Mesenchymal stem cell (in vitro differentiated cells and primary cell): ENCODE measurements around the gene OGA.
A peak's percentile ranks its signal among the peaks of the same experiment; 100 is the strongest.

Experiments used
- DNase-seq: peaks from one replicate; pipeline ENCODE4 v3.0.0-alpha.2; 2013
- H2AFZ ChIP-seq: one replicate; pipeline ENCODE4 v1.6.1; 2013; ENCODE audit warnings: low read depth, mild to moderate bottlenecking, control low read depth, inconsistent platforms, low read length, moderate library complexity
- H2AK5ac ChIP-seq: 2 replicates; pipeline ENCODE4 v1.6.1; 2013; ENCODE audit warnings: low read length, moderate library complexity, mild to moderate bottlenecking, inconsistent platforms; ENCODE audit not compliant: severe bottlenecking
- H2BK120ac ChIP-seq: one replicate; pipeline ENCODE4 v1.6.1; 2013; ENCODE audit warnings: low read depth, mild to moderate bottlenecking, inconsistent platforms, low read length, moderate library complexity
- H2BK12ac ChIP-seq, 2 experiments: one replicate each; pipeline ENCODE4 v1.6.1; 2013; ENCODE audit warnings: inconsistent platforms in 2 of 2, low read length in 2 of 2, mild to moderate bottlenecking in 2 of 2, moderate library complexity in 2 of 2, control low read depth in 1 of 2
- H2BK15ac ChIP-seq: one replicate; pipeline ENCODE4 v1.6.1; 2013; ENCODE audit warnings: mild to moderate bottlenecking, low read depth, inconsistent platforms; ENCODE audit not compliant: poor library complexity, severe bottlenecking
- H2BK5ac ChIP-seq: 2 replicates; pipeline ENCODE4 v1.6.1; 2013; ENCODE audit warnings: low read depth, mild to moderate bottlenecking, low read length, control low read depth, inconsistent platforms; ENCODE audit not compliant: poor library complexity, severe bottlenecking
- H3K14ac ChIP-seq, 2 experiments: one replicate each; pipeline ENCODE4 v1.6.1; 2013; ENCODE audit warnings: inconsistent platforms in 2 of 2, low read length in 2 of 2, control low read depth in 1 of 2, mild to moderate bottlenecking in 1 of 2, moderate library complexity in 1 of 2
- H3K18ac ChIP-seq, 2 experiments: one replicate each; pipeline ENCODE4 v1.6.1; 2013; ENCODE audit warnings: inconsistent platforms in 2 of 2, low read length in 2 of 2, control low read depth in 1 of 2, low read depth in 1 of 2, mild to moderate bottlenecking in 1 of 2
- H3K23ac ChIP-seq, 2 experiments: one replicate each; pipeline ENCODE4 v1.6.1; 2013; ENCODE audit warnings: inconsistent platforms in 2 of 2, low read length in 2 of 2, mild to moderate bottlenecking in 2 of 2, moderate library complexity in 2 of 2, control low read depth in 1 of 2
- H3K27ac ChIP-seq: 2 replicates; pipeline ENCODE4 v1.5.1; 2013; ENCODE audit warnings: mild to moderate bottlenecking, moderate library complexity, low read length, control low read depth, inconsistent platforms; ENCODE audit not compliant: poor library complexity, severe bottlenecking
- H3K27me3 ChIP-seq, 2 experiments: 2 replicates each; pipeline versions ENCODE4 v1.6.1 to v1.7.0; 2013; ENCODE audit warnings: low read length in 2 of 2, mild to moderate bottlenecking in 2 of 2, moderate library complexity in 2 of 2, control low read depth in 1 of 2, inconsistent platforms in 1 of 2; ENCODE audit not compliant: control insufficient read depth in 1 of 2, insufficient read depth in 1 of 2
- H3K36me3 ChIP-seq, 2 experiments: 2 replicates each; pipeline versions ENCODE4 v1.6.1 to v1.7.0; 2013; ENCODE audit warnings: low read length in 2 of 2, control low read depth in 1 of 2, inconsistent platforms in 1 of 2, low read depth in 1 of 2, mild to moderate bottlenecking in 1 of 2; ENCODE audit not compliant: insufficient read depth in 2 of 2, control insufficient read depth in 1 of 2
- H3K4ac ChIP-seq, 2 experiments: one replicate each; pipeline ENCODE4 v1.6.1; 2013; ENCODE audit warnings: inconsistent platforms in 2 of 2, low read length in 2 of 2, mild to moderate bottlenecking in 2 of 2, moderate library complexity in 2 of 2, control low read depth in 1 of 2, low read depth in 1 of 2
- H3K4me1 ChIP-seq: 2 replicates; pipeline ENCODE4 v1.6.1; 2013; ENCODE audit warnings: low read depth, low read length, control low read depth; ENCODE audit not compliant: control insufficient read depth, insufficient read depth
- H3K4me2 ChIP-seq: 2 replicates; pipeline ENCODE4 v1.6.1; 2013; ENCODE audit warnings: low read length, mild to moderate bottlenecking, inconsistent platforms; ENCODE audit not compliant: poor library complexity, severe bottlenecking
- H3K4me3 ChIP-seq, 2 experiments: 2 replicates each; pipeline versions ENCODE4 v1.5.1 to v1.7.0; 2013; ENCODE audit warnings: low read length in 2 of 2, mild to moderate bottlenecking in 2 of 2, control low read depth in 1 of 2, low read depth in 1 of 2; ENCODE audit not compliant: insufficient read depth in 1 of 2
- H3K79me1 ChIP-seq: replicated peaks from 2 replicates; pipeline ENCODE4 v1.6.1; 2013; ENCODE audit warnings: mild to moderate bottlenecking, control low read depth, low read length, inconsistent platforms; ENCODE audit not compliant: poor library complexity, severe bottlenecking
- H3K9ac ChIP-seq: 2 replicates; pipeline ENCODE4 v1.7.0; 2013; ENCODE audit warnings: mild to moderate bottlenecking, low read length, moderate library complexity
- H3K9me3 ChIP-seq: 2 replicates; pipeline ENCODE4 v1.7.0; 2013; ENCODE audit warnings: mild to moderate bottlenecking, low read length; ENCODE audit not compliant: control insufficient read depth
- H4K8ac ChIP-seq: one replicate; pipeline ENCODE4 v1.6.1; 2013; ENCODE audit warnings: inconsistent platforms, mild to moderate bottlenecking, low read length, moderate library complexity
- H4K91ac ChIP-seq: one replicate; pipeline ENCODE4 v1.6.1; 2013; ENCODE audit warnings: mild to moderate bottlenecking, low read length, inconsistent platforms
- WGBS: methylation state at CpG from one replicate; pipeline ENCODE4 v1.1.7; 2013; ENCODE audit warnings: mixed read lengths; 5-methylcytosine and 5-hydroxymethylcytosine counted together

Gene OGA

GRCh38 chr10:101762736-101763135 is 55.5 kb downstream of the OGA start:
- no peak overlapping the region for H3K4me2 ChIP-seq
- H2BK120ac ChIP-seq, result no peak overlapping the region
- H2BK15ac ChIP-seq, result no peak overlapping the region
- 93% methylated on average over 5 of the region's 5 CpGs for WGBS
- no peak overlapping the region for H3K4ac ChIP-seq
- H2BK12ac ChIP-seq, result no peak overlapping the region
- H4K91ac ChIP-seq, result no peak overlapping the region
- H3K9ac ChIP-seq, result no peak overlapping the region
- no peaks in the 10 kb centered on the region for H3K9me3 ChIP-seq
- H2AFZ ChIP-seq, result no peak overlapping the region
- H3K27ac ChIP-seq, result no peak overlapping the region
- no peak overlapping the region for H2BK5ac ChIP-seq
- H2AK5ac ChIP-seq, result no peak overlapping the region
- H3K36me3 ChIP-seq, result peaks cover 0 to 3% of the 10 kb centered on the region in 2 experiments
- H3K18ac ChIP-seq, result no peak overlapping the region
- H3K4me1 ChIP-seq, result no peaks in the 10 kb centered on the region
- H3K27me3 ChIP-seq, result peaks cover 92 to 93% of the 10 kb centered on the region in 2 experiments
- H4K8ac ChIP-seq, result no peak overlapping the region
- DNase-seq, result no peak
- H3K4me3 ChIP-seq, result no peak overlapping the region
- no peak overlapping the region for H3K14ac ChIP-seq
- peak overlapping the region in 1 of 2 experiments; percentile 9 for H3K23ac ChIP-seq
- no peaks in the 10 kb centered on the region for H3K79me1 ChIP-seq

- no peak overlapping the region for H3K4me3 ChIP-seq
- H3K27me3 ChIP-seq, result peaks cover 78 to 86% of the 10 kb centered on the region in 2 experiments
- no peak overlapping the region for H3K14ac ChIP-seq
- H3K79me1 ChIP-seq, result no peaks in the 10 kb centered on the region
- no peak overlapping the region for H3K27ac ChIP-seq
- H4K91ac ChIP-seq, result no peak overlapping the region
- no peaks in the 10 kb centered on the region for H3K9me3 ChIP-seq
- no peak overlapping the region for H3K23ac ChIP-seq
- H2AFZ ChIP-seq, result no peak overlapping the region
- H3K4me1 ChIP-seq, result no peaks in the 10 kb centered on the region
- no peak overlapping the region for H4K8ac ChIP-seq
- no peak overlapping the region for H2AK5ac ChIP-seq
- H3K36me3 ChIP-seq, result no peaks in the 10 kb centered on the region
- no peak overlapping the region for H3K18ac ChIP-seq
- no peak for DNase-seq
- no peak overlapping the region for H3K4me2 ChIP-seq
- 75% methylated on average over 6 of the region's 9 CpGs for WGBS
- no peak overlapping the region for H2BK12ac ChIP-seq
- H3K9ac ChIP-seq, result no peak overlapping the region
- no peak overlapping the region for H2BK5ac ChIP-seq
- no peak overlapping the region for H2BK120ac ChIP-seq
- no peak overlapping the region for H3K4ac ChIP-seq
- no peak overlapping the region for H2BK15ac ChIP-seq
These were observed 57.0 kb downstream of the OGA start for GRCh38 chr10:101761226-101761625.

- Histone ChIP-seq H2AK5ac (no peak overlapping the region), H3K4me1 (no peaks in the 10 kb centered on the region), H2BK5ac (no peak overlapping the region), H3K18ac (no peak overlapping the region), H3K4me3 (no peak overlapping the region), H2BK12ac (no peak overlapping the region), H3K27me3 (peaks cover 72 to 80% of the 10 kb centered on the region in 2 experiments), H3K23ac (no peak overlapping the region), H3K79me1 (no peaks in the 10 kb centered on the region), H3K14ac (no peak overlapping the region), H3K4me2 (no peak overlapping the region), H3K27ac (no peak overlapping the region), H2BK120ac (no peak overlapping the region), H2AFZ (no peak overlapping the region), H3K9ac (no peak overlapping the region), H3K36me3 (no peaks in the 10 kb centered on the region), H3K4ac (no peak overlapping the region), H2BK15ac (no peak overlapping the region), H4K8ac (no peak overlapping the region), H4K91ac (no peak overlapping the region), H3K9me3 (no peaks in the 10 kb centered on the region)
- 90% methylated on average over 3 of the region's 3 CpGs for WGBS
- no peak for DNase-seq
These were observed 57.7 kb downstream of the OGA start for GRCh38 chr10:101760510-101760909.

GRCh38 chr10:101759309-101760247 is 58.7 kb downstream of the OGA start:
- Histone ChIP-seq H3K14ac (no peak overlapping the region), H3K9me3 (no peaks in the 10 kb centered on the region), H2BK12ac (no peak overlapping the region), H3K23ac (no peak overlapping the region), H3K18ac (no peak overlapping the region), H3K36me3 (no peaks in the 10 kb centered on the region), H3K4ac (no peak overlapping the region), H3K27me3 (peaks cover 63 to 77% of the 10 kb centered on the region in 2 experiments), H3K4me3 (no peak overlapping the region), H3K9ac (no peak overlapping the region), H4K8ac (no peak overlapping the region), H3K4me2 (no peak overlapping the region), H3K79me1 (no peaks in the 10 kb centered on the region), H3K4me1 (no peaks in the 10 kb centered on the region), H2AK5ac (no peak overlapping the region), H4K91ac (no peak overlapping the region), H2BK120ac (no peak overlapping the region), H3K27ac (no peak overlapping the region), H2BK5ac (no peak overlapping the region), H2BK15ac (peak overlapping the region; percentile 57), H2AFZ (no peak overlapping the region)
- 38% methylated on average over 9 of the region's 12 CpGs for WGBS
- no peak for DNase-seq
